Gastrocnemius medialis (tissue), 4 donors: ENCODE measurements around the gene SUMO3. TPM values are rescaled to one million over a fixed set of nuclear protein-coding genes. Genes with fewer than 3 reads are reported as not detected.
"Not testable (repeated sequence)": the region's sequence is repeated elsewhere in the genome, so short reads cannot be mapped to it uniquely, and the experiment has no call there.

Experiments
- ATAC-seq, 2 donors: fragments of 150-250 bp; one replicate each; pipeline ENCODE4 v1.9.1; 2016
- DNase-seq, 2 donors: peaks; one replicate each; pipeline ENCODE4 v3.0.0-alpha.2; 2019
- H3K27ac ChIP-seq, 4 donors: fragments of 200-600 bp; sonication (generic); 1 replicate in 1 of 4; 2 replicates in 3 of 4; pipeline ENCODE4 v1.5.1; 2016 to 2018; ENCODE audit warnings: mild to moderate bottlenecking in 2 of 4, moderate library complexity in 1 of 4
- H3K27me3 ChIP-seq, 3 donors: fragments of 200-600 bp; sonication (generic) in 2 of 3; 1 replicate in 1 of 3; 2 replicates in 2 of 3; pipeline versions ENCODE4 v1.5.1 to v1.6.0; 2016 to 2019; ENCODE audit warnings: mild to moderate bottlenecking in 1 of 3, moderate library complexity in 1 of 3
- H3K36me3 ChIP-seq, 2 donors: fragments of 200-600 bp; sonication (generic) in 1 of 2; one replicate each; pipeline ENCODE4 v1.5.1; 2017 to 2018
- H3K4me1 ChIP-seq, 2 donors: fragments of 200-600 bp; sonication (generic) in 1 of 2; one replicate each; pipeline ENCODE4 v1.5.1; 2016 to 2017; ENCODE audit warnings: mild to moderate bottlenecking in 2 of 2
- H3K4me3 ChIP-seq, 4 donors: fragments of 200-600 bp; sonication (generic) in 3 of 4; 1 replicate in 1 of 4; 2 replicates in 3 of 4; pipeline ENCODE4 v1.5.1; 2016 to 2019; ENCODE audit warnings: mild to moderate bottlenecking in 2 of 4
- H3K9me3 ChIP-seq, 3 donors: fragments of 200-600 bp; sonication (generic) in 2 of 3; 1 replicate in 1 of 3; 2 replicates in 2 of 3; pipeline ENCODE4 v1.5.1; 2016 to 2019
- POLR2A ChIP-seq, 2 donors: fragments of 450-650 bp; IDR thresholded peaks; one replicate each; pipeline ENCODE4 v1.6.1; 2017; ENCODE audit warnings: antibody characterized with exemption in 2 of 2, mild to moderate bottlenecking in 2 of 2, moderate library complexity in 2 of 2
- in situ Hi-C, 4 donors: fragments of 200-750 bp; cut with MboI; loops; one replicate each; pipeline versions ENCODE4 v1.15.0 to v1.8.0; 2017; ENCODE audit warnings: low sequenced_read_pairs in 4 of 4
- intact Hi-C: fragments of 100-400 bp; cut with DNase I; formaldehyde crosslinking; loops from one replicate; pipeline ENCODE4 v1.15.1; 2023; ENCODE audit warnings: low total_unique reads
- total RNA-seq, 4 donors: library from RNA; depleted of rRNA; stranded (reverse); fragments of >200 nt; gene quantifications; one replicate each; pipeline versions ENCODE4 v1.1.0 to v1.2.3, GENCODE V29; 2016
- TF ChIP-seq, protein P1 (sequence below), 5 experiments: fragments of 450-650 bp in 3 of 5; fragments of 200-600 bp in 2 of 5; sonication (generic) in 2 of 5; IDR thresholded peaks in 4 of 5; conservative IDR thresholded peaks in 1 of 5; 1 replicate in 4 of 5; 2 replicates in 1 of 5; pipeline ENCODE4 v1.5.1; 2016 to 2019; ENCODE audit warnings: antibody characterized with exemption in 5 of 5, mild to moderate bottlenecking in 3 of 5, moderate library complexity in 3 of 5

The SUMO3 gene
- total RNA-seq, 4 donors from 2014 or later = 49.0 to 85.9 (median 63.7) TPM

DNA sequence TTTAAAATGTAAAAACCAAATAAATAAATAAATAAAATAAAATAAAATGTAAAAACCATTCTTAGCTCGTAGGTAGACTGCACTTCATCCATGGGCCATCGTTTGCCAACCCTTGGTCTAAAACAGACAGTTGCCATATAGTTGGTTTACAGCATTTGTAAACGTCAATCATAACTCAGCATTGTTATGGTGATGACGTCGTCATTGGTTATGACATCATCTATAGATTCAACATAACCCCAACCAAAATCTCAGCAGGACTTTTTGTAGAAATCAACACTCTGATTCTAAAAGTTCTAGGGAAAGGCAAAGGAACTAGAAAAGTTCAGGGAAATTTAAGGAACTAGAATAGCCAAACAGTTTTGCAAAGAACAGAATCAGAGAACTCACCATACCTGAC, 15.8 kb upstream of the SUMO3 start:
- no peaks in the 10 kb centered on the region for H3K36me3 ChIP-seq
- no peak overlapping the region for H3K27ac ChIP-seq
- TF ChIP-seq, protein P1, sequence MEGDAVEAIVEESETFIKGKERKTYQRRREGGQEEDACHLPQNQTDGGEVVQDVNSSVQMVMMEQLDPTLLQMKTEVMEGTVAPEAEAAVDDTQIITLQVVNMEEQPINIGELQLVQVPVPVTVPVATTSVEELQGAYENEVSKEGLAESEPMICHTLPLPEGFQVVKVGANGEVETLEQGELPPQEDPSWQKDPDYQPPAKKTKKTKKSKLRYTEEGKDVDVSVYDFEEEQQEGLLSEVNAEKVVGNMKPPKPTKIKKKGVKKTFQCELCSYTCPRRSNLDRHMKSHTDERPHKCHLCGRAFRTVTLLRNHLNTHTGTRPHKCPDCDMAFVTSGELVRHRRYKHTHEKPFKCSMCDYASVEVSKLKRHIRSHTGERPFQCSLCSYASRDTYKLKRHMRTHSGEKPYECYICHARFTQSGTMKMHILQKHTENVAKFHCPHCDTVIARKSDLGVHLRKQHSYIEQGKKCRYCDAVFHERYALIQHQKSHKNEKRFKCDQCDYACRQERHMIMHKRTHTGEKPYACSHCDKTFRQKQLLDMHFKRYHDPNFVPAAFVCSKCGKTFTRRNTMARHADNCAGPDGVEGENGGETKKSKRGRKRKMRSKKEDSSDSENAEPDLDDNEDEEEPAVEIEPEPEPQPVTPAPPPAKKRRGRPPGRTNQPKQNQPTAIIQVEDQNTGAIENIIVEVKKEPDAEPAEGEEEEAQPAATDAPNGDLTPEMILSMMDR (IDR thresholded peaks at IDR 0.05 in 4 of 5, conservative IDR thresholded peaks at IDR 0.05 in 1 of 5) = no peak
- no peak for TF ChIP-seq POLR2A (IDR thresholded peaks at IDR 0.05)
- peaks cover 0 to 6% of the 10 kb centered on the region in 2 donors for H3K4me1 ChIP-seq
- ATAC-seq (no peak), DNase-seq (no peak)
- H3K4me3 ChIP-seq = no peak overlapping the region
- intact Hi-C loops = no loop called here
- H3K9me3 ChIP-seq = peaks cover 0 to 2% (median 0%) of the 10 kb centered on the region in 3 donors
- no peaks in the 10 kb centered on the region for H3K27me3 ChIP-seq
- in situ Hi-C loops = no loop called here

DNA sequence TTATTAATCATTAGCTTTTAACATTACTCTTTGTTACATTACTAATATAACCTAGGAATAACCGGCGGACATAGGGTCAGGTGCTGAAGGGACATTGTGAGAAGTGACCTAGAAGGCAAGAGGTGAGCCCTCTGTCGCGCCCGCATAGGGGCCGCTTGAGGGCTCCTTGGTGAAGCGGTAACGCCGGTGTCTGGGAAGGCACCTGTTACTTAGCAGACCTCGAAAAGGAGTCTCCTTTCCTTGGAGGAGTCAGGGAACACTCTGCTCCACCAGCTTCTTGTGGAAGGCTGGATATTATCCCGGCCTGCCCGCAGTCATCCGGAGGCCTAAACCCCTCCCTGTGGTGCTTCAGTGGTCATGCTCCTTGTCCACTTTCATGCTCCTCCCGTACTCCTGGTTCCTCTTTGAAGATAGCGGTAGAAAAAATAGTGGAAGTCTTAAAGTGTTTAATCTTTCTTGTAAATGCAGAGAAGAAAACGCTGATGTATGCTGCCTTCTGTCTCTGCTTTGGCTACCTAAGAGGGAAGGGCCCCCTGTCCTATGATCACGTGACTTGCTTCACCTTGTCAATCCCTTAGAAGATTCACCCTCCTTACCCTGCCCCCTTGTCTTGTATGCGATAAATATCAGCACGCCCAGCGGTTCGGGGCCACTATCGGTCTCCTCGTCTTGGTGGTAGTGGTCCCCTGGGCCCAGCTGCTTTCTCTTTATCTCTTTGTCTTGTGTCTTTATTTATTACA, 14.8 kb upstream of the SUMO3 start:
- H3K9me3 ChIP-seq, H3K27ac ChIP-seq, DNase-seq, H3K4me1 ChIP-seq, H3K27me3 ChIP-seq, in situ Hi-C loops, H3K36me3 ChIP-seq, intact Hi-C loops, H3K4me3 ChIP-seq, ATAC-seq: not testable (repeated sequence)

DNA sequence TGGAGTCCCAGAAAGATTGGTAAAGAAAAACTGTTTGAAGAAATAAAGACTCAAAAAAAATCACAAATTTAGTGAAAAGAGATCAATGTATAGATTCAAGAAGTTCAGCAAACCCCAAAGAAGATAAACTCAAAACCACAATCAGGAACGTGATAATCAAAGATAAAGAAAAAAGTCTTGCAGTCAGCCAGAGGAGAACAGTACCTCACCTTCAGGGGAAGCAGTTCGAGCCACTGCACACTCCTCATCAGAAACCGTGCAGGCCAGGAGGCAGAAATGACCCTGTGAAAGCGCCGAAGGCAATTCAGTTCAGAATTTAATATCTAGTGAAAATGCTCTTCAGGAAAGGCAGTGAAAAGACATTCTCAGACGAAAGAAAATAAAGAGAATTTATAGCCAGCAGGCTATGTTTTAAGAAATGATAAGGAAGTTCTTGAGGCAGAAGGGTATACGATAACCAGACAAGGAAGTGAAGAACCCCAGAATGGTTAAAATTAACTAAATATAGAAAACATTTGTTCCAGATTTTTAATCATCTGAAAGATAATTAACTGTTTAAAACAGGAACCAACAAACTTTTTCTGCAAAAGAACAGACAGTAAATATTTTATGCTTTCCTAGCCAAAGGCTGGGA, 13.5 kb upstream of the SUMO3 start:
- peaks cover 0 to 13% (median 0%) of the 10 kb centered on the region in 3 donors for H3K9me3 ChIP-seq
- TF ChIP-seq, protein P1 (IDR thresholded peaks at IDR 0.05 in 4 of 5, conservative IDR thresholded peaks at IDR 0.05 in 1 of 5) = no peak
- no peak for TF ChIP-seq POLR2A (IDR thresholded peaks at IDR 0.05)
- H3K4me1 ChIP-seq = no peaks in the 10 kb centered on the region
- no peaks in the 10 kb centered on the region for H3K36me3 ChIP-seq
- H3K27ac ChIP-seq = no peak overlapping the region
- in situ Hi-C loops = no loop called here
- DNase-seq (no peak), ATAC-seq (no peak)
- H3K27me3 ChIP-seq = no peaks in the 10 kb centered on the region
- intact Hi-C loops = no loop called here
- no peak overlapping the region for H3K4me3 ChIP-seq

DNA sequence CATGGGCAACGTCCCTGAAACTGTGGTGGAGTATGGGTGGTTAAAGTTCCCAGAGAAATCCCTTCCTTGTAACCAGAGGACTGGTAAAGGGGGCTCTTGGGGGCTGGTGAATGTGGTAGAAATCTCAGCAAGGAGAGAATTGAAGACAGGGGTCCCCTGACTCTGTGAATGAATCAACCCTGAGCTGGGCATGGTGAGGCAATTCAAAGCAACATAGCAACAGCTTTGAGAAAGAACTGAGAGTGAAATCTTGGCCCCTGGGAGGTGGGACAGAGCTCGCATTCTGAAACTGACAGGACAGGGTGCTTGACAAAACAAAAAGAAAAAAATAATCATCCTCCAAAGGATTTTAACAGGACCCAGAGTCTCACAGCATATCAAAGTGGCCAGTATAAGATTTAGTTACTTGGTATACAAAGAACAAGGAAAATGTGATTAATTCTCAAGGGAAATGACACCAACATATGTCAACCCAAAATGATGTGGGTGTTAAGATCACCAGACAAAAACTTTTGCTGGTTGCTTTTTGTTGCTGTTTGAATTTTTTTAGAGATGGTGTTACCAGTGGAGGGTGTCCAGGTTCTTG, 11.7 kb upstream of the SUMO3 start:
- TF ChIP-seq, protein P1 (IDR thresholded peaks at IDR 0.05 in 4 of 5, conservative IDR thresholded peaks at IDR 0.05 in 1 of 5) = no peak
- no peak for TF ChIP-seq POLR2A (IDR thresholded peaks at IDR 0.05)
- H3K27ac ChIP-seq = no peak overlapping the region
- no peaks in the 10 kb centered on the region for H3K27me3 ChIP-seq
- peaks cover 0 to 13% (median 0%) of the 10 kb centered on the region in 3 donors for H3K9me3 ChIP-seq
- no peaks in the 10 kb centered on the region for H3K36me3 ChIP-seq
- H3K4me3 ChIP-seq = no peak overlapping the region
- DNase-seq (no peak), ATAC-seq (no peak)
- intact Hi-C loops (no loop called here), in situ Hi-C loops (no loop called here)
- no peaks in the 10 kb centered on the region for H3K4me1 ChIP-seq

DNA sequence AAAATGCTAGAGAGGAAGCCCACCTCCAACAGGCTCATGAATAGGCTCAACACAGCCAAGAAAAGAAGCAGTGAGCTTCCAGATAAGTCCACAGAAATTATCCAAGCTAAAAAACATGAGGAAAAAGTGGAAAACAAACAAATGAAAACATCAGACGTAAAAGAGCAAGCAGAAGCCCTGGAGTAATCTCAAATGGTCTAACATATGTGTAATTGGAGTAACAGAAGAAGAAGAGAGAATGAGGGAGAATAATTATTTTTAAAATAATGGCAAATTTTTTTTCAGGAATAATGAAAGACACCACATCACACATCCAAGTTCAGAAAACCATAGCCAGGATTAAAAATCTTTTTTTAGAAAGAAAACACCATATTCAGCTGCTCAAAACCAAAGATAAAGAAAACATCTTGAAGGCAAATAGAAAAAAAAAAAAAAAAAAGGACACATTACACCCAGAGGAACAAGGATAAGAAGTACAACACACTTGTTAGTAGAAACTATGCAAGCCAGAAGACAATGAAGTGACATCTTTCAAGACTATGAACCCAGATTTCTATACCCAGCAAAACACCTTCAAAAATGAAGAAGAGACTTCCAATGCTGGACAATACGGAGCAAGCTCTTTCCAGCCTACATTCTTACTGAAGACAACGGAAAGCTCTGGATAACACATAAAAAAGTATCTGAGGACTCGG, 10.6 kb upstream of the SUMO3 start:
- H3K4me1 ChIP-seq = no peaks in the 10 kb centered on the region
- TF ChIP-seq, protein P1 (IDR thresholded peaks at IDR 0.05 in 4 of 5, conservative IDR thresholded peaks at IDR 0.05 in 1 of 5) = no peak
- no peaks in the 10 kb centered on the region for H3K36me3 ChIP-seq
- intact Hi-C loops (no loop called here), in situ Hi-C loops (no loop called here)
- H3K9me3 ChIP-seq = peaks cover 0 to 13% (median 0%) of the 10 kb centered on the region in 3 donors
- H3K27me3 ChIP-seq = no peaks in the 10 kb centered on the region
- ATAC-seq (no peak), DNase-seq (no peak)
- H3K27ac ChIP-seq = no peak overlapping the region
- no peak overlapping the region for H3K4me3 ChIP-seq
